ENCODE data around the gene TEK.

The TEK gene

DNA sequence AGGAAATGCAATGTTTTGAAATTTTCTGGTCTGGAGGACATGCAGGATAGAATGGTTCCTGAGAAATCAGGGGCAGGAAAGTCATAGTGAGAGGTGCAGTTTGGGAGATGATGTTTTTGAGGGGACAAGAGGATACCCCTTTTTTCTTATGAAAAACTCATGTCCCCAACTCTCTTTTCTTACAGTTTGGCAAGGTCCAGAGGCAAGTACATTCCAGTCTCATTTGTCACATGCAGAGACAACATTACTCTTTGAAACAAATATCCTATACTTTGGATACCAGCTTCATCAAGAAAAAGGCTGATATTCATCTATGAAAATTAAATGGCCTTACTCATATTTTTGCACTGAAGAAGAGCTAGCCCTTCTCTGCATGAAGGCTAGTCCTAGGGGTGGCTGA is 139.7 kb downstream of the TEK start:
- DNase-seq = no peak

DNA sequence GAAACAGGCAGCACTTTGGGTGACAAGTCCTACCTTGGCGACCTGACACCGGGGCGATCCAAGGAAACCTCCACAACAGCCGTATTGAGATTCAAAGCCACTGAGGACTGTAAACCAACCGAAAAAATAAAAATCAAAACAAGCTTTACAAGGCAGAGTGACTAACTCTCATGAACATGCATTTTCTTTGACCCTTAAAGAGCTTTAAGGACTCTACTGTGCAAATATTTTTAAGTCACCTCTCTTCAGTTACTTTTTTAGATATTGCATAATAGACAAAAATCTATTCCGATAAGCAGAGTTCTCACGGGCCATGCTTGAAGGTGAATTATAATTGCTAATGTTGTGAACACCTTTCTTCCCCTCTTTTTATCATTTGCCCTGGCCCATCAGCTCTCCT is 149.6 kb downstream of the TEK start:
- DNase-seq = no peak

DNA sequence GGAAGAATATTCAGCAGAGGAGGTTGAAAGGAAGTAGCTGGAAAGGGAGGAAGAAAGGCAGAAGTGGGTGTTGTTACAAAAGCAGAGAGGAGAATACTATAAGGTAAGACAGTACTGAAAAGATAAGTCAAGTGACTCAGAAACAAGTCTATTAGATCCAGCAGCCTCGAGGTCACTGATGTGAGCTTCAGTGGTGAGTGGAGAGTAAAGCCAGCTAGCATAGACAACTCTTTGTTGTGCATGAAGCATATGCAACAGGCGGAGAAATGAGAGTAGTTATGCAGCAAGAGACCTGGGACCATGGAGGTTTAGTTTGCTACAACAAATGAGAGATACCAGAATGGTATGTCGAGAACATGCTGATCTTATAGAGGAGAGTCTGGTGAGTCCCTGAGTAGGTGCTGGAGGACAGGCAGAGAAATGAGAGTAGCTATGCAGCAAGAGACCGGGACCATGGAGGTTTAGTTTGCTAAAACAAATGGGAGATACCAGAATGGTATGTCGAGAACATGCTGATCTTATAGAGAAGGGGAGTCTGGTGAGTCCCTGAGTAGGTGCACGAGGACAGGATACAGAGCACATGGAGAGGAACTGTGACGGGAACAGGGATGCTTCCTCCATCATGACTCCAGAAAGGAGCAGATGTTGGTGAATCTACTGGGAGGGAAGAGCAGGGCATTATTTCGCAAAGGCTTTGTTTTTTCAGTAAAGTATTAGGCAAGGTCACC is 151.9 kb downstream of the TEK start:
- no peak for DNase-seq

DNA sequence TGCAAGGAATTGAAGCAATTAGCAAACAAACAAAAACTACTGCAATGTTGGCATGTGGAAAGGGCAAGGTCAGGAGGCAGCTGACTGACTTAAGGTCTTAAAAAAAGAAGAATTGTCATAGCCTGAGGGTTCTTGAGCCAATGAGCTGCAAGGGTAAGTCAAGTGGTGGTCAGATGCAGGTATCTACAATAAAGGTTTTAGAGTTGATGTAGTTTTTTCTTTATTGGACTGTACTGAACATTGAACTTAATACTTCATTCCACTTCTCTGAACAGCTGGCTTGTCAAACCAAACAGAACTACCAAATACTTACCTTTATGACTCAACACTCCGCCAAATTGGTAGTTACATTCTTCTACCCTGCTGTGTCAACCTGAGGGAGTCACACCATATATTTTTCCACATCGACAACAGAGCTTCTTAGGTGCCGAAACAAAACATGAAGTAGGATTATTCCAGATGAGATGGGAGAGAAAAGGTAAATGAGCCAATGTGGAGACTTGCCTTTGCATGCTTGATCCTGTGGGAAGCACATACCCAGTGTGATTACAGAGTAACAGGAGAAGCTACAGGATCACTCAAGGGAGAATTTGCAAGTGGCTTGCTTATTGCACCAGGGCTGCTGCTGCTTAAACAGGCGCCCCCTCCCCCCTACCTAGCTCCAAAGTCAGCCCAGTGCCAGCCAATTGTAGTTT is 152.6 kb downstream of the TEK start:
- DNase-seq = no peak

DNA sequence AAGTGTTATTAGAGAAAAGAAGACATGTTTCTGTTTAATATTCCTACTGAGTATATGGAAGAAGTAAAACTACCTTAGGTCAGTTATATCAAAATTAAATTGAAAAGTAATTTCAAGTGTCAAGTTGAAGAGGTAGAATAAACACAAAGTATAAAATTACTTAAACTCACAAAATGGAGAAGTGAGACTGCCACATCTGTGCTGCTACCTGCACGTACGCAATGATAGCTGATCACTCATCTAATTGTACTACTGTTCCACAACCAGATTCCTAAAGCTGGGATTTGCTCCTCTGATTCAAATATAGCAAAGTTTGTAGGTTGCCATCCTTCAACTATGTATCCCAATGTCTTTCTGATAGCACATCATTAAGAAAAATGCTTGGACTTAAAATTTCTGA is 163.1 kb downstream of the TEK start:
- DNase-seq = no peak

DNA sequence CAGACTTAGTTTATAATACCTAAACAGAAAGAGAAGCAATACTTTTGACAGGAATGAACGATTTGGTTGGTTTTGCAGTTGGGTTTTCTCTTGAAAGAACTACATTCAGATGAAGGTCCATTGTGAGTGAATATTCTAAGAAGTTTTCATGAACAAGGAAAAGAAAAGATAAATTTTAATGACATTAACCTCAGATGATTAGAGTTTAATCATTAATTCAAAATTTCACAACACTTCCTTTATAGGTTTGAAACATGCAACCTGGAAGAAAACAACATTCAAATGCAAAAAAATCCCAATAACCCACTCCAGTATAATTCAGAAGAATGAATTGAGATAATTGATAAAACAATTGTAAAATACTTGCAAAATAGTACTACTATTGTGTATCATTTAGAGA is 164.2 kb downstream of the TEK start:
- no peak for DNase-seq

DNA sequence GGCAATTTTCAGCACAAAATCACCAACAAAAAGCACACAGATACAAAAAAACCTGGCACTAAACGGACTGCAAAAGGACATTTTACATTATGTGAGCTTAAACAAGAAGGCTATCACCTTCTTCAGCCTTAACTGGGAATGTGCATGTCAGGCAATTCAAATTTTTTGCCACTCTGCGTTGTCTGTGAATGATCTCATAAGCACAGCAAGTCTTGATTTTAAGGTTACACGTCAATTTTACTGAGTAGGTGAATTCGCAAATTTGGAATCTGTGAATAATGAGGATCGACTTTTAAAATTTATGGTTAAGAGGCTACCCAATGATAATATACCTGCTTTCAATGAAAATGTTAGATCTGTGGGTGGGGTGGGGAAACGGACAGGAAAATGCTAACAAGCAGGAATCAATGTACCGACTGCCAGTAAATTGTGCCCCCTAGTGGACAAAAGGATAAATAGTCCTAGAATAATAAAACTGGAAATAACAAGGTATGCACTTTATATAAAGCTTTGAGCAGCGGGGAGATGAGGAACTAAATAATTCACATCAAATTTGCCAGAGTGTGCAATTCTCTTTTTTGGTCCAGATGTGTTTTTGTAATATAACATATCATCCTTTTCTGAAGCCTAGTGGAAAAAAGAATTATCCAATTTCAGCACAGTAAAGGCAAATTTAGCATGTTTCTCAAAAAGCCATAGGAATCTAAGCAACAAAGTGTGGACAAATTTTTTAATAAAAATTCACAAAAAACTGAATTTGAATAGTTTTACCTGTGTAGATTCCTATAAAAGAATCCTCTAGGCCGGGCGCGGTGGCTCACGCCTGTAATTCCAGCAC is 167.4 kb downstream of the TEK start:
- DNase-seq = peak; percentile 53

DNA sequence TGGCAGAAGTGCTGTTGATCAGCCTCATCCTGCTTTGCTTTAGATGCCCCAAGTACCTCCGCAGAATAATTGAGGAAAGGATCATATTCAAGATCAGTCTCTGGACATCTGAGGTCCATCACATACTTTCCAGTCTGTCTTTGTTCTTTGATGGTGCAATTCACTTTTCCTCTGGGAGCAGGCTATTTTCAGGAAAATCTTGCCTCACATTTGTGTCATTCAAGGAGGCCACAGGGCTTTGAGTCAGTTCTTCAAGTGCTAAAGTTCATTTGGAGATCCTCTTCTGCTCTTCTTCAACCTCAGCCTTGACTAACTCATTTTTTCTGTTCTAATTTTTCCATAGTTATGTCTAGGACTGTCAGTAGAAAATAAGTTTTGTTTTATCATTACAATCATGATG is 169.3 kb downstream of the TEK start:
- DNase-seq = no peak

DNA sequence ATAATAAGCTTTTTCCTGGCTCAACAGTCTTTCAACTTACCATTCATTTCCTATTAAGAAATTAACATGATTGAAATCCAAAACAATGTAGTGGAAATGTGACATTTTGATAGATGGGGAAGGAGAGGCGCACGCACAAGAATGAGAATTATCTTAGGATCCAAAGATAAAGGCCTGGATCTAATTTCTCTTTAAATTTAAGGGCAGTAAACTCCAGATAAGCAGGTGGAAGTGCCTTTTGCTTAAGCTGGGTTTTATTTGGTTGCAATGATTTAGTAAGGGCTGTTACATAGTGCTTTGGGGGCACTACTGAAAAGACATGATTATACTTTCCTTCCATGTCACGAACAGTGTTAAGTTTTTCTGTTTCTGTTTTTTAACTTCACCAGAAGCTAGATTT is 170.6 kb downstream of the TEK start:
- no peak for DNase-seq

Measured in NCI-H526 treated with DMSO at 0.1 percent for 48 hours (cell line).